Eye (tissue), 1 donor: ENCODE results near the gene MISP3.

ENCODE experiments used
- DNase-seq: peaks from one replicate; pipeline ENCODE4 v3.0.0-alpha.2; 2015

The MISP3 gene

GRCh38 chr19:14106840-14107239 is 34.3 kb downstream of the MISP3 start:
- no peak for DNase-seq

- DNase-seq = no peak
These were observed 35.2 kb downstream of the MISP3 start for GRCh38 chr19:14107581-14108461.

- no peak for DNase-seq
These were observed 38.1 kb downstream of the MISP3 start for GRCh38 chr19:14110650-14111049.

- no peak for DNase-seq
These were observed 38.9 kb downstream of the MISP3 start for GRCh38 chr19:14111486-14111885.

- no peak for DNase-seq
These were observed 39.6 kb downstream of the MISP3 start for GRCh38 chr19:14112051-14112808.

GRCh38 chr19:14112809-14113385 is 40.3 kb downstream of the MISP3 start:
- DNase-seq = no peak

GRCh38 chr19:14113762-14114414 is 41.3 kb downstream of the MISP3 start:
- no peak for DNase-seq

- DNase-seq = no peak
These were observed 41.9 kb downstream of the MISP3 start for GRCh38 chr19:14114439-14114838.

- no peak for DNase-seq
These were observed 42.3 kb downstream of the MISP3 start for GRCh38 chr19:14114854-14115253.

GRCh38 chr19:14115756-14116155 is 43.2 kb downstream of the MISP3 start:
- DNase-seq = no peak

- DNase-seq = no peak
These were observed 43.9 kb downstream of the MISP3 start for GRCh38 chr19:14116525-14116917.

GRCh38 chr19:14116918-14117578 is 44.5 kb downstream of the MISP3 start:
- peak; percentile 53 for DNase-seq

- peak; percentile 99 for DNase-seq
These were observed 45.1 kb downstream of the MISP3 start, which contains the start of gene PRKACA for GRCh38 chr19:14117668-14118164. TSS of gene PRKACA (minus strand) at chr19:14117762. CDS start at chr19:14117547, 215 bp downstream.

GRCh38 chr19:14118165-14119051 is 45.8 kb downstream of the MISP3 start:
- peak; percentile 81 for DNase-seq

GRCh38 chr19:14119146-14119545 is 46.6 kb downstream of the MISP3 start:
- no peak for DNase-seq

GRCh38 chr19:14119644-14120496 is 47.3 kb downstream of the MISP3 start:
- no peak for DNase-seq

- no peak for DNase-seq
These were observed 47.9 kb downstream of the MISP3 start for GRCh38 chr19:14120497-14120780.

GRCh38 chr19:14122924-14123323 is 50.3 kb downstream of the MISP3 start:
- DNase-seq = no peak
